HG03432 (cell line): ENCODE measurements around the gene PI4K2A.
"Not testable (repeated sequence)": the region's sequence is repeated elsewhere in the genome, so short reads cannot be mapped to it uniquely, and the experiment has no call there.

Source experiments
- ATAC-seq: cut with Tn5 transposase; IDR thresholded peaks from one replicate; pipeline ENCODE4 v1.9.1; 2021; ENCODE audit warnings: mild to moderate bottlenecking, moderate library complexity; ENCODE audit not compliant: unreplicated experiment

Gene PI4K2A

GRCh38 chr10:97673736-97674525 lies 33.5 kb downstream of the PI4K2A start:
- ATAC-seq: no peak

- ATAC-seq: no peak
Observed at GRCh38 chr10:97675222-97675621, 34.8 kb downstream of the PI4K2A start.

DNA sequence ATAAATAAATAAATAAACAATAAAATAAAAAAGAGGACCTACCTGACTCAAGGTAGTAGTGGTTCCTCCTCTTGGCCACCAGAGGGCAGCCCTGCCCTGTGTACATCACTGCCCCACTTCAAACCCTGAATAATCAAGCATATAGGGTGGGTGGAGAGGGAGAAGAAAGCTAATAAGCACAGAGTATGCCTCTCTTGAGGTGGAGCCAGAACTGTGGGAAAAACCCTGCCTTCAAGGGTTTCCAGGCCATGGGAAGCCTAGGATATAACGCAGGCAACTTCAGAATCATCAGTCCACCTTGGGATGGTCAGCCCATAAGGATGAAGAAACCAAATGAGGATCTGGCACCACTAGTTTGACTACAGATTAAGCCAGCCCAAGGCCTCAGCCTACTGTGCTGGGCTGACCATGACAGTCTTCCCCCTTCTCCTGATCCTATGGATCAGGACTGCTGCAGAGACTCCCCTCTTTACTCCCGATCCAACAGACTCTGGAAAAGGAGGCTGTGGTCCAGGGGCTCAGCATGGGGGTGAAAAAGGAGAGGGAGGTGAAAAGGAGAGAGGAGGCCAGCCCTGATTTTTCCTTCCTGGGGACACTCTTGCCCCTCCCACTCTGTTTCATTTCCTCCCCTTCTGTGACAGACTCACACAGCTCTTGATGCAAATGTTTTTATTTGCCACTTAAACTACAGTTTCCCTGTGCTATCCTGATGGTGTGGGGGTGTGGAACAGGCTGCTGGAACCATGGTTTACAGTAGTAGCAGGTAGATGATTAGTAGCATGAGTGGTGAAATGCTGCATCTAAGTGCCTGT lies 36.5 kb downstream of the PI4K2A start:
- ATAC-seq: peak; percentile 74

DNA sequence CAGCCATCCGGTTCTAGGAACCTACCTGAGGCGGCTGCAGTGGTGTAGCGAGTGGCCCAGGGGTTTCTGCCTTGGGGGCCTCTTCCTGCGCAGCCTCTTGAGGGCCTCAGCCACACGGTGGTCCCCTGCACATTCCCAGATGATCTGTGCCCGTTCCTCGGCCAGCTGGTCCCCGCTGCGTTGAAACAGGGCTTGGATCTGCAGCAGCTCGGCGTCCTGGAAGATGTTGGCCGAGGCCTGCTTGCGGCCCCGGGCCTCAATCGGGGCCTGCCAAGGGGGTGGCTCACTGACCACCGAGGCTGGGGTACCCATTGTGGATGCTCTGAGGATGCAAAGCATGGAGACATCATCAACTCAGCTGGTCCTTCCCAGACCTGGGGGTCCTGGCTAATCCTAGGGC lies 39.1 kb downstream of the PI4K2A start:
- ATAC-seq: no peak

DNA sequence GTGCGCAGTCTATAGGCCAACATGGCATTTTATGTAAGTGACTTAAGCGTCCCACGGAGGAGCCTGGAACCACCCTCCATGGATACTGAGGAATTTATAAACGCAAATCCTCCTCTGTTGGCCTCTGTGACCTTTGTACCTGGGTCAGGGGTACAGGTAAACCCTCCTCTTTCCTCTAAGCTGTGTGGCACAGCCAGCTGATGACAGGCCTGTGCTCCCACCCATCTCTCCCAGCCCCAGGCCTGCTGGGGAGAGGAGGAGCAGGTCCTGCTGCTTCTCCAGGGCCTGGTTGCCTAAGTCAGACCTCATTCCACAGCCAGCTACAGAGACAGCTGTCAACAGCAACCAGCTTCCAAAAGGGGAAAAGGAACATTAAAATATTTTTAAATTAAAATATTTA lies 41.6 kb downstream of the PI4K2A start:
- ATAC-seq: no peak

GRCh38 chr10:97683556-97684367 lies 43.3 kb downstream of the PI4K2A start:
- ATAC-seq: no peak

DNA sequence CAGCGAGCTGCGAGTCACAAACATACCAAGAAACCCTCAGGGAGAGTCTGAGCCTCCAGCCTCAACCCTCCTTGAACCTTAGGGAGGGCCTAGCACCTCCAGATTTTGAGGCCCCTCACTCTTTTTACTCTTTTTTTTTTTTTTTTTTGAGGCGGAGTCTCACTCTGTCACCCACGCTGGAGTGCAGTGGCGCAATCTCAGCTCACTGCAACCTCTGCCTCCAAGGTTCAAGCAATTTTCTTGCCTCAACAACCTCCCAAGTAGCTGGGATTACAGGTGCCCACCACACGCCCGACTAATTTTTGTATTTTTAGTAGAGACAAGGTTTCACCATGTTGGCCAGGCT lies 43.9 kb downstream of the PI4K2A start:
- not testable (repeated sequence) for ATAC-seq

DNA sequence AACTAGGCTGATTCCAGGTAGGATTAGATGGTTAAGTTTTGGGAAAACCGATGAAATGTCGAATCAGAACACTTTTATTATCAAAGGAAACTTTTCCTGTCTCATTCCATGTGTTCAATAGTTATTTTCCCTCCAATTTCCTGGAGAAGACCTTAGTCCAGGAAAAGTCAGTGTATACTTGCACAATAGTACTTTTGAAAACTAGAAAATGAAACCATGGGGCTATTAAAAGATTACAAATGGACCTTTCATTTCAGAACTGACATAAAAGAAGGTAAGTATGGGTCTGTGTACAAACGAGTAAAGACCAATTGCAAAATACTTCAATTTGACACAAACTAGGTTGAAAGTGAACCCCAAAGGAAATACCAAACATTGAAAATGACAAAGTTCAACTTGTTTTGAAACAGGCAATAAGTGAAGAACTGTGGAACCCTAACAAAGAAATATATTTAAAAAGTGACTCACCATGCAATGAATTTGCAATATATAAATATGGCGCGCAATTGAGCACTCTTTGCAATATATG lies 44.5 kb downstream of the PI4K2A start:
- ATAC-seq: no peak

- ATAC-seq: no peak
Observed at GRCh38 chr10:97685395-97685958, 45.0 kb downstream of the PI4K2A start.

DNA sequence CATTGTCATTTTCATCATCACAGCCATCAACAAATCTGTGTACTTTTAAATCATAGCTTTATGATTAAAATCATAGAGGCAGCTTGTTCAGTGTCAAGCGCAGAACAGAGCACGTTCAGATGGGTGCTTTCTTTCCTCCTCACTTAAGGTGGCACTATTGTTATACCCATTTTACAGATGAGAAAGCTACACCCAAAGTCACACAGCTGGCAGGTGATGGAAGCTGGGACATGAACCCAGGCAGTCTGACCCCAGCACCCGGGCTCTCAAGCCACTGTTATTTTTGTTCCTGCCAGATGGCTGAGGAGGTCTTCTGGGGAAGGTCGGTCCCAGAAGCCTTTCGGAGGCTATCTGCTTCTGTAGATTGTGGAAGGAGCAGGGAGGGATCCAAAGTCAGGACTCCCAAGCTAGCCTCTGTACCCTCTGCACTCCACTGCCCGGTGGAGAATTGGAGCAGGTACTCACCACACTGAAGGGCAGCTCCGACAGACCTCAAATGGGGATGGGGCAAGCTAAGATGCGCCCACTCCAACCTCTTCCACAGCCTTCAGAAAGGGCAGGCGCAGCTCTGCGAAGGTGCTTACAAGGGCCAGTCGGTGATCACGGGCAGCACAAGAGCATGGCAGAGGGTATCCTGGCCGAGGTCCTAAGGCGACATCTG lies 46.0 kb downstream of the PI4K2A start:
- no peak for ATAC-seq

DNA sequence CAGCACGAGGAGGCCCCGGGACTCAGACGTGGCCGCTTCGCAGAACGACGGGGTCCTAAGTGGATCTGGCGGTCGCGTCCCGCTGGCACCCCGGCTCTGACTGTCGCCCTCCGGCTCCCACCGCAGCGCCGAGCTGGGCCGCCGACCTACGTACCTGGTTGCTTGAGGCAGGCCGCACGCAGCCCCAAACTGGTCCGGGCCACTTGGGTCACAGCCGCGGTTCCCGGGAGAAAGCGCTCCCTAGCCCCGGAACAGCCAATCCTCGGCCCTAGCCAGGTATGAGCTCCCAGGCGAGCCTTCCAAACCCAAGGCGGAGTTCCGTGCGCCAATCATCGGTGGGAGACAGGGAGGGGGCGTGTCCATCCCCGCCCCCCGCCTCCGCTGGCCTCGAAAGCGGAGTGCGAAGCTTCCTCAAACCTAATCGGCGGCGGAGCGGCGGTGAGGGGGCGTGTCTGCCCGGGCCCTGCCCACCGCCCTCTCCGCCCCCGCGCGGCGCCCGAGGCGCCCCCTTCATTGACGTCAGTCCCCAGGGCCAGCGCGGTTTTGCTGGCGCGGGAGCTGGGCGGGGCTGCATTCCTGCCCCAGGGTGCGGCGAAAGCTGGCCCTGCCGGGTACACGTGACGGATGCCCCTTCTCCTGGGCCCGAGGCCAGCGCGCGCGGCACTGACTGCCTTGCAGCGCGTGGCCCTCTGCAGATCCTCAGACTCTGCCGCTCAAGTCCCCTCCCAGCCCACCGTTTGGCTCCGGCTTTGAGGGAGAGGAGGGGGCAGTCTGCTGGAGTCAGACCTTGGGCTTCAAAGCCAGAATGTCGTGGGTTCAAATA lies 46.7 kb downstream of the PI4K2A start, which contains the start of gene AVPI1:
AVPI1 (minus strand) TSS at position 280 of the 823 bp plus-strand sequence. CDS start 7,336 bp downstream, outside the sequence.
- ATAC-seq: peak; percentile 94

DNA sequence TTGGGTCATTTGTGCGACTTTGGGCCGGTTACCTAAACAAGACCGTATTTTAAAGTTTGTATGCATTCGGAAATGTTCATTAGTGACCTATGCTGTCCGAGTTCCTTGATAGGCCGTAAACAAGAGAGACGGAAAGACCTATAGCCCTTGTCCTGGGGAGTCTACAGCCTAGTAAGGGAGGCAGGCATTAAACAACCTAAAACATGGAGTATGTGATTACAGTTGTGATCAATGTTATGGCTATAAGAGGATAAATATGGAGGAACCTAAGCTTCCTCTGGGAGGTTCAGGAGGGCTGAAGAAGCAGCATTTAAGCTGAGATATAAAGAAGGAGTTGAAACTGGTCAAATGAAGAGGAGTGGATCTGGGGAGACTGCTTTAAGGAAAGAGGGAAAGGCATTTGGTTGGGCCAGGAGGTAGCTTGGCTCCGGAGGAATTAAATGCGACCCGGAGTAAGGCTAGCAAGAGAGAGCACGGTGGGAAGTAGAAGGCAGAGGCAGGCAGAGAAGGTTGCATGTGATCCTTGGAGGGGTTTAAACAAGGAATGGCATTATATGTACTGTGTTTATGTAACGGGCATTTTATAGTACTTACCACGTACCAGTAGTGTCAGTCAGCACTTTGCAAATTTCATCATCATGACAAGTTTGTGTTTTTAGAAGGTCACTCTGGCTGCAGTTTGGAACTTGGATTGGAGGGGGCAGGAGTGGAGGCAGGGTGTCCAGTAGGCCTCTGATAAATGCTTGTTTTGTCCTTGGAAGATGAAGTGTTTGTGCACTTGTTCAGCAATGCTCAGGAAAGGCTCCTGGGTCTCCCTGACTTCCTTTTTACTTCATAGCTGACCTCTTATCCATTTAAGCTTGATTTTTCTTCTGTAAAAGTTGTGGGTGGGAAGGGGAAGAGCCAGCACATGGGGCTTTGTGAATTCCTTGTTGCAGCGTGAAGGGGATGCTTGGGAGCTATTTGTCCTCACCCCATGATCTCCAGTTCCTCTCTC lies 47.6 kb downstream of the PI4K2A start:
- ATAC-seq: no peak

DNA sequence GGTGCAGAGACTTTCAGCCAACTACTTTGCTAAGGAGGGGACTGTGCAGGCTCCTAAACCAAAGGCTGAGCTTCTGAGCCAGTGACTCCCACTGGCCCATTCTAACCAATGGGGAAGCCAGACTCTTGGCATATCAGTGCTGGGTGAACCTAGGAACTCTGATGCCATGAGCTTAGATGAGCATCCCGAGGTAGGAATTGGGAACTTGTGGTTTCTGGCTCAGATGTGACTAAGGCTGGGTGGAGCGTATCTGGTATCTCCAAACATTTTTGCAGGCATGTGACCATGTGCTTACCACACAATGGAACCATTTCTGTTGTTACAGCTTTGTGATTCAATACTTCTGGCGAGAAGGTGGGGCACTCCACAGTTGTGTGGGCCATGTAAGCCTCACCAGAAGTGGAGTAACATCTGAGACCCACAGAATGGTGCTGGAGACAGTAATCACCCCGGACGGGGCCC lies 49.1 kb downstream of the PI4K2A start:
- no peak for ATAC-seq

DNA sequence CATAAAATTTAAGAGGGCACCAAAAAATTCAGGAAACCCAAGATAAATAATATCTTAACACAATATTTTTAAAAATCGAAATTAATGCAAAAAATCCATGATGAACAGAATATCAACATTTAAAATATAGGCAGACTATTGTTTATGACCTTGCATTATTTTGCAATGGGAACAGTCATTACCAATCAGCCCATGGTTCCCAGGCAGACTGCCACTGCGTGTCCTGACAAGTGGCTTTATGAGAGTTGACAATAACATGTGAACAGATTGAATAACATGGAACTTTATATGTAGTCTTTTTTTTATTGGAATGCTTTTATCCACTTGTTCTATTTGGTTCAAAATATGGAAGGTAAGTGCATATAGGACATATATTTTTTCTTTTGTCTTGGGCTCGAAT lies 49.7 kb downstream of the PI4K2A start:
- no peak for ATAC-seq

DNA sequence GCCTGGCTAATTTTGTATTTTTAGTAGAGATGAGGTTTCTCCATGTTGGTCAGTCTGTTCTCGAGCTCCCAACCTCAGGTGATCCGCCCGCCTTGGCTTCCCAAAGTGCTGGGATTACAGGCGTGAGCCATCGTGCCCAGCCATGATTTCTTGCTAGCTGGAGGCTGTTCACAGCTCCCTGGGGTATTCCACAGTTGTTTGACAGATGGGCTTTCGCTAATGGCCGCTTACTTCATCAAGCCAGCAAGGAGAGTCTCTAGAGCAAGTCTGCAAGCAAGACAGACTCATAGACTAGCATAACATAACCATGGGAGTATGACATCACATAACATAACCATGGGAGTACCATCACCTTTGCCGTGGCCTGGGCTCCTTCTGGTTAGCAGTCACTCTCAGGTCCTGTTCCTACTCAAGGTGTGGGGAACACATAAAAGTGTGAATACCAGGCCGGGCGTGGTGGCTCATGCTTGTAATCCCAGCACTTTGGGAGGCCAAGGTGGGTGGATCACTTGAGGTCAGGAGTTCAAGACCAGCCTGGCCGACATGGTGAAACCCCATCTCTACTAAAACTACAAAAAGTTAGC lies 57.7 kb downstream of the PI4K2A start:
- ATAC-seq: not testable (repeated sequence)

DNA sequence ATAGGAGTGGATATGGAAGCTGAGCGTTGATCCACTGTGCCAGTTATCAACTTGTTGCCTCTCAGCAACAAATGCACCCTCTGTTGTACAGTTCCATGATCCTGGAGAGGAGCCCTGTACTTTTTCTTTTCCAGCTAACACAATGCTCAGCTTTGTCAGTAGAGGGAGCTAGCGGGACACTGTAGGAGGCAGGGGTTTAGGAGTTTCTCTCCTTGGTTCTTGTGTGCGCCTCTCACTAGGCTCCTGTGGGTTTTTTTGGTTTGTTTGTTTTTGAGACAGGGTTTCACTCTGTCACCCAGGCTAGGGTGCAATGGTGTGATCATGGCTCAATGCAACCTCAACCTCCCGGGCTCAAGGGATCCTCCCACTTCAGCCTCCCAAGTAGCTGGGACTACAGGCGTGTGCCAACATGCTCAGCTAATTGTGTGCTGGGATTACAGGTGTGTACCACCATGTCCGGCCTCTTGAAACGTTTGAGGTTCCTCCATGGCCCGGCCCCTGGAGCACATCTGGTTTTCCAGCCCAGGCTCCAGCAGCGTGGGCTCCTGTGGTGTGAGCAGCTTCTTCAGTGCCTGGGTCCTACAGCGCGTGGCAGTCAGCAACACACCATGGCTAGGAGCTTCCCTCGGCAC lies 61.1 kb downstream of the PI4K2A start:
- peak; percentile 84 for ATAC-seq

GRCh38 chr10:97703398-97704067 lies 63.1 kb downstream of the PI4K2A start:
- ATAC-seq: no peak
